ENCODE measurements around the gene KCNJ1.

The KCNJ1 gene

DNA sequence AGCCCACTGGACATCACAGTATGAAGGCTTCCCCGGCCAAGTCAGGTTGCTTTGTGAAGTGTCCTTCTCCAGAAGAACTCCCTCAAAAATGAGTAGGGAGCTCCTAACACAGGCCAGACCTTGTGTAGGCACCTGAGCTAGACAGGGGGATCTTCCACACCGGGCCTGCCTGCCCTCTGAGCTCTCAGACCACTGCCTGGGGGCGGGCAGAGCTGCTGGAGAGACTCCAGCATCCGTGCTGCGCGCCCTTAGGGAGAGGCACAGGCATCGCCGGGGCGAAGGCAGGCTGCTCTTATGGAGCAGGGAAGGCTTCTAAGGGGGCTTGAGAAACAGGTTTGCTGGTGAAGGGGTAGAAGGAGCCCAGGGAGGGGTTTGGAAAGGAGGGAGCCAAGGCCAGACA lies 28.4 kb upstream of the KCNJ1 start:
- POLR2A ChIA-PET, result no interaction called here
- TF ChIP-seq CTCF (IDR thresholded peaks at IDR 0.05; ENCODE audit: control extremely low read depth, extremely low read depth, low read depth, missing control alignments), result no peak
- CTCF ChIA-PET, result interaction anchor here (1.0 to 3.9 kb wide), 2 partner anchors 8 to 11 kb away, joined by 7 to 11 read pairs; no protein-coding TSS in a partner anchor
- no peak for DNase-seq (ENCODE audit: extremely low spot score)

DNA sequence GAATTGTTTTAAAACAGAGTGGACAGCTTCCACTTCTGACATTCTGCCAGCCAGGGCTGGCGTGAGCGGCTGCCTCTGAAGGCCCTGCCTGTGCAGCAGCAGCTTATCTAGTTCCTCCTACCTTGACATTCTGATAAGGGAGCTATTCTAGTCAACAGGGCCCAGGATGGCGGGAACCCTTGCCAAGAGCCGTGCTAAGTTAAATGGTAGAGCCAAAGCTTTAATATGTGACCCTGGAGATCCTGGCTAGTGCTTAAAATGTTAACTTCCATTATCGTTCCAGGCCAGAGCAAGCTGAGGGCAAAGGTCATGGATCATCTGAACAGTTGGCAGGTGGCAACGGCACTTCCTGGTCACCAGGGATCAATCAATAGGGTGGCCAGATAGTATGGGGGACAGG lies 27.6 kb upstream of the KCNJ1 start:
- CTCF ChIA-PET, result interaction anchor here (1.3 to 3.9 kb wide), 2 partner anchors 9 to 54 kb away, joined by 4 to 11 read pairs; no protein-coding TSS in a partner anchor
- TF ChIP-seq CTCF (IDR thresholded peaks at IDR 0.05; ENCODE audit: control extremely low read depth, extremely low read depth, low read depth, missing control alignments), result no peak
- POLR2A ChIA-PET, result no interaction called here
- no peak for DNase-seq (ENCODE audit: extremely low spot score)

DNA sequence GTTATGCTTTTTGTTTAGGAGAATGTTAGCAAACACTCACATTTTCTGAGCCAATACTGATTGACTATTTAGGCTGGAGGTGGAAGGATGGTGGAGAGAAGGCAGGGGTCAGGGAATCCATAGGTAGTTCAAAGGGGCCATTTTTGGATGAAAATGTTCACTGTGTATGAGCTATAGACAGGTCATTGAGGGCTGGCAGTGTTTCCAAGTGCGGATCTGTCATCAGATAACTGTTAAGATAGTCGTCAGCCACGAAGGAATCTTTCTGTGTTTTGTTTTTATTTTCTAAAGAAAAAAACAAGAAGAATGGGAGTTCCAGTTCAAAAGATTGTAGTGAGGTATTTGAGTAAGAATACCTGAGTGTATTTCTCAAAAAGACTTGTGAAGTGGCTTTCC lies 27.2 kb upstream of the KCNJ1 start:
- DNase-seq (ENCODE audit: extremely low spot score), result no peak
- POLR2A ChIA-PET, result no interaction called here
- CTCF ChIA-PET, result interaction anchor here (1.3 to 3.9 kb wide), 2 partner anchors 10 to 54 kb away, joined by 4 to 11 read pairs; no protein-coding TSS in a partner anchor
- no peak for TF ChIP-seq CTCF (IDR thresholded peaks at IDR 0.05; ENCODE audit: control extremely low read depth, extremely low read depth, low read depth, missing control alignments)

DNA sequence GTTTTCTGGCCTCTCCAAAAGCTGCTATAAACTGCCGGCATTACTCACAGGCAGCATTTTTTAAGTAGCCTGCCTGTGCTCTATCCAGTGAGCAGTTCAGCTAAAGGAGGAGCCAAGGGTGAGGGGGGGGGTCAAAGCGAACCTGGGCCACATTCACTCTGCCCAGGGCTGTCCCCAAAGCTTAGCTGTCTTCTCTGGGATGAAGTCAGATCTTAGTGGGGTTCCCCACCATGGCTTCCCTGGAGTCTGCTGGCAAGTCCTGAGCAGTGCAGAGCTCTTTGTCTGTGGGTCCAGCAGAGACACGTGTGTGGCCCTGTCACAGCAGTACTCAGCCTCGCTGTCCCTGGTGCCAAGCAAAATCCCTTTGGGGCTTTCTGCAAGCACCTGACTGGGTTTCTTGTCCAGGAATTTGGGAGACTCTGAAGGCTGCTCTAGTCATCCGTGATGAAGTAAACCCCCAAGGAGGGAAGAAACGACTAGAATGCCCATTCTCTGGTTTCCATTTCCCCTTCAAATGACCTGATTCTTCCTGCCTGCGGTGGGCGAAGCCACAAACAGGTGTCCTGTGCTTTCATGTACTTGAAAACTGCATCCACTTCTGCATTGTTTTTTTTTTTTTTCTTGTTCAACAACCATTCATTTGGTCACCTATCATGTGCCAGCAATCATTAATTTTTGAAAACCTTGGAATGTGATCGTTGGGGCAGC lies 26.6 kb upstream of the KCNJ1 start:
- DNase-seq (ENCODE audit: extremely low spot score), result no peak
- no peak for TF ChIP-seq CTCF (IDR thresholded peaks at IDR 0.05; ENCODE audit: control extremely low read depth, extremely low read depth, low read depth, missing control alignments)
- CTCF ChIA-PET, result interaction anchor here (1.3 to 3.9 kb wide), 7 partner anchors 8 to 62 kb away, joined by 4 to 16 read pairs (median 7); no protein-coding TSS in a partner anchor
- POLR2A ChIA-PET, result no interaction called here

DNA sequence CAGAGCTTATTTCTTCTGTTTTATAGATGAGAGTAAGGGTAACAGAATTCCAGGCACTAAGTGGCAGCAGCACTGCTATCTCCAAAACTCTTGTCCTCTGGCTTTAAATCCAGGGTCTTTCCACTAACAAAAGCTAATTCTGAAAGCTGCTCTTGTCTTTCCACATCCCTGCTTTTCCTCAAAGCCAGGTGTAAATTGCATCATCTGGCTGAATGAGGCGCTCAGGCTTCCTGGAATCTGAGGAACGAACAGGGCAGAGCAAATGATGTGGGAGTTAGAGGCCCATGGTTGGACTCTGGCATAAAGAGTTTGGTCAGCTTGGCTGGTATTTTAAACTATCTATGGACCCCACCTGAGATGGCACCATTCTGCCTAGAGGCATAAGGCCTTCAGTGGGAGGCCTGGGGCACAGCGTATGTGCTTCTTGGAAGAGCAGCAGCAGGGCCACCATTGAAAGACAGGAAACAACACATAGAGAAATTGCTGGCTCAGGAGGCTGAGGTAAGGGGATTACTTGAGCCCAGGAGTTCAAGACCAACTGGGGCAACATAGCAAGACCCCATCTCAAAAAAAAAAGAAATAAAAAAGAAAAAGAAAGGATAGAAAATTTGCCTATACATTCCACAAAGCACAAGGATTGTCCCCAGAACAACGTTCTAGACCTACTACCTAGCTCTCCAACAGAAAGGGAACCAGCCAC lies 25.9 kb upstream of the KCNJ1 start:
- ChIA-PET POLR2A (no interaction called here), CTCF (interaction anchor here (1.3 to 3.9 kb wide), 7 partner anchors 9 to 63 kb away, joined by 3 to 16 read pairs (median 7); no protein-coding TSS in a partner anchor)
- TF ChIP-seq CTCF (IDR thresholded peaks at IDR 0.05; ENCODE audit: control extremely low read depth, extremely low read depth, low read depth, missing control alignments), result no peak
- DNase-seq (ENCODE audit: extremely low spot score), result no peak

DNA sequence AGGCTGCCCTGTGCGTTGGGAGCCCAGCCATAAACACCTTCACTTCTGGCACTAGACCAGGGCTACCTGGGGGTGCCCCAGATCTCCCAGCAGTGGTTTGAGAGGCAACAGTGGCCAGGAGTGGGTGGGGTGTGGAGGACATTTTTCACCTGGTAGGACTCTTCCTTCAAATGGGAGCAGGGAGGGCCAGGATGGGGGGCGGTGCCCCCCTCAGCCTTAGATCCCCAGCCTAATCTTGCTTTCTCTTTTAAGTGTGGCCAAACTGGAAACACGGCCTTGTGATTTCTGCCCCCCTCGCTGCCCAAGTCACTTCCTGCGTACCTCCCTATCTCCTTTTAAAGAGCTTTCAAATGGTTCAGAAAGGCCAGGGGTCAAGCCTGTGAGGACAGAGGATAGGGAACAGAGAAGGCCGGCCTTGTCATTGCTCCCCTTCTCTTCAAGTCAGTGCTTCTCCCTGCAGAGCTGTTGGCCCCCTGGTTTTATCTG lies 24.9 kb upstream of the KCNJ1 start:
- DNase-seq (ENCODE audit: extremely low spot score), result no peak
- ChIA-PET CTCF (interaction anchor here (1.1 to 3.9 kb wide), 7 partner anchors 8 to 64 kb away, joined by 3 to 16 read pairs (median 7); no protein-coding TSS in a partner anchor), POLR2A (no interaction called here)
- no peak for TF ChIP-seq CTCF (IDR thresholded peaks at IDR 0.05; ENCODE audit: control extremely low read depth, extremely low read depth, low read depth, missing control alignments)
